IPS-NIHi7 (cell line): ENCODE data around the gene TCEAL1.

Source experiments
- DNase-seq: peaks from one replicate; pipeline ENCODE4 v3.0.0; 2012; ENCODE audit warnings: mixed read lengths; ENCODE audit errors: extremely low spot score

Gene TCEAL1

DNA sequence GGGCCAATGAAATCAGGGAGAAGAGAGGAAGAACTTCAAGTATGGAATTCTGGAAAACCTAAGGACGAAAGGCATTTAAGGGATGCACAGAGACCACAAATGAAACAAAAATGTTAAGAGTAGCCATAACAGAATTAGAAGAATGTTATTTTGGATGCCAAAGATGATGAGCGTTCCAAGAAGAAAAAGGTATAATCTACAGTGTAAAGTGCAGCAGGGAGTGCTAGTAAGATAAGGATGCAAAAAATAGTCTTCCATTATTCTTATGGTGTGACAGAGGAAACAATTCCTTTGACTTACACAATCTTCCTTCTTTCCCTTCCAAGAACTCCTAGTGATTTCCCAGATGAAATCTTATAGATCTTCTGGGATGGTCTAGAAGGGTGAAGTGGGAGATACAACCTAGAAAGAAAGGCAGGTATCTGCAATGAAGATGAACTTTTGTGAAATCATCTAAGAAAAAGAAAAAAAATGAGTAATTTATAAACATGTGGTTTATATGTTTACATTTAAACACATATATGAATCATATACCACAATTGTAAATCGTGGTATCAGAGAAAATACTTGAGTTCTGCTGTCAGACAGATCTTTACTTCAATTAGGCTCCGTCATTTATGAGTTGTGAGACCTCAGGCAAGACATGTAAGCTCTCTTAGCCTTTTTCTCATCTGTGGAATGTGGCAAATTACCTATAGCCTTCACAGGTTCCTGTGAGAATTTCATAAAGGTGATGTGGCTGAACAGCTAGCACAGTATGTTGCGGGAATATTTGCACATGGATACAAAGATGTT lies 49.6 kb downstream of the TCEAL1 start:
- no peak for DNase-seq
